ENCODE results near the gene WIPF1.

Gene WIPF1

DNA sequence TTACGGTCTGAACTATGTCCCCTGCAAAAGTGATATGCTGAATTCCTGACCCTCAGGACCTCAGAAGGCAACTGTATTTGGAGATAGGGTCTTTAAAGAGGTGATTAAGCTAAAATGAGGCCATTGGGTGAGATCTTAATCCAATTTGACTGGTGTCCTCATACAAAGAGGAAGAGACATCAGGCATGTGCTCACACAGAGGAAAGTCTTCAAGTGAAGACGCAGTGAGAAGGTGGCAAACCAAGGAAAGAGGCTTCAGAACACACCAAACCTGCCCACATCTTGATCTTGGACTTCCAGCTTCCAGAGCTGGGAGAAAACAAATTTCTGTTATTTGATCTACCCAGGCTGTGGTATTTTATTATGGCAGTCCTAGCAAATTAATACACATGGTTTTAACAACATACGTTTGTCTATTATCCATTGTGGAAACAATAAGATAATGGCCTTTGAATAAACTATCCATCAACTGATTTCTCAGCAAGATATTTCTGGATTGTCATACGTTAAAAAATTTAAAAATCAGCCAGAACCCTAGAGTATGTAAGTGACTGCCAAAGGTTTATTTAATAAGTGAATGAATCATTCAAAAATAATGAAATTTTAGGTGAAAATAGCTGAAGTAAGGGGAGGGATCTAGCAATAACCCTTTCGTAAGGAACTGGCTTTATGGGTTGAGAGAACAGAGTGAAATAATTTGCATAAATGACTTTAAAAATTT is 6.5 kb downstream of the WIPF1 start:
- peak; percentile 22 for DNase-seq (ENCODE audit: low read depth)
- TF ChIP-seq, protein P1, sequence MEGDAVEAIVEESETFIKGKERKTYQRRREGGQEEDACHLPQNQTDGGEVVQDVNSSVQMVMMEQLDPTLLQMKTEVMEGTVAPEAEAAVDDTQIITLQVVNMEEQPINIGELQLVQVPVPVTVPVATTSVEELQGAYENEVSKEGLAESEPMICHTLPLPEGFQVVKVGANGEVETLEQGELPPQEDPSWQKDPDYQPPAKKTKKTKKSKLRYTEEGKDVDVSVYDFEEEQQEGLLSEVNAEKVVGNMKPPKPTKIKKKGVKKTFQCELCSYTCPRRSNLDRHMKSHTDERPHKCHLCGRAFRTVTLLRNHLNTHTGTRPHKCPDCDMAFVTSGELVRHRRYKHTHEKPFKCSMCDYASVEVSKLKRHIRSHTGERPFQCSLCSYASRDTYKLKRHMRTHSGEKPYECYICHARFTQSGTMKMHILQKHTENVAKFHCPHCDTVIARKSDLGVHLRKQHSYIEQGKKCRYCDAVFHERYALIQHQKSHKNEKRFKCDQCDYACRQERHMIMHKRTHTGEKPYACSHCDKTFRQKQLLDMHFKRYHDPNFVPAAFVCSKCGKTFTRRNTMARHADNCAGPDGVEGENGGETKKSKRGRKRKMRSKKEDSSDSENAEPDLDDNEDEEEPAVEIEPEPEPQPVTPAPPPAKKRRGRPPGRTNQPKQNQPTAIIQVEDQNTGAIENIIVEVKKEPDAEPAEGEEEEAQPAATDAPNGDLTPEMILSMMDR (conservative IDR thresholded peaks at IDR 0.05; ENCODE audit: low read depth, low read length): no peak
- H3K4me3 ChIP-seq (ENCODE audit: low read depth, low read length): no peak overlapping the region

DNA sequence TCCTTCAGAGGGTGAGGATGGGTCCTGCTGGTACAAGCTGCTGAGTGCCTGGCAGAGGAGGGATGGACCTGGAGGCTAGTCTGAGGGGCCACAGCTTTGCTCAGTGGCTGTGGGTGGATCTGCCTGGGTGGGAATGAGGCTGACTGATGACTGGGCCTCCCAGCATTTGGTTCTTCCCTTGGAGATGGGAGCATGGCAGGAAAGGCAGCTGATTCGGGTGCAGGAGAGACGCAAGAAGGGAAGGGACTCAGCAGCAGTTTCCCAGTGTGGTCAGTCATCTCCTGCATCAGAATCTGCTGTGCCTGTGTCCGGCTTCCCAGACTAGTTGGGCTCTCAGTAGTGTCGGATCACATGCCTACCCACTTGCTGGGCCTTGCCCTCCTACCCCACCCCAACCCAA is 7.3 kb downstream of the WIPF1 start:
- TF ChIP-seq, protein P1 (conservative IDR thresholded peaks at IDR 0.05; ENCODE audit: low read depth, low read length): no peak
- DNase-seq (ENCODE audit: low read depth): no peak
- no peak overlapping the region for H3K4me3 ChIP-seq (ENCODE audit: low read depth, low read length)

DNA sequence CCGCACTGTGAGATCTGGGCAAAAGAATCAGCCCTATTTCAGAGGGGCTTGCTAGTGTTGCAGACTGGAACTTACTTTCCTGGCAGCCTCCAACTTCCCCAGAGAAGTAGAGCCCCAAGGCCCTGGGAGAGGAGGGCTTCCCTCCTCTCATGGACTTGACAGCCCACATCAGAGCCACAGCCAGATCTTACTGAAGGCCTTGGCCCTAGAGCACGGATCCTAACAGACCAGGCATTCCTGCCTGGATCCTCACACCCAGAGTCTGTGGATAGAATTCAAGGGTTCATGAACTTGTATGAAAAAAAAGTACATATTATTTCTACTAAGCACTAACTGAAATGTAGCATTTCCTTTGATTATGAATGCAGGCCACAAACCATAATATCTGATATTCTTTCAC is 8.3 kb downstream of the WIPF1 start:
- DNase-seq (ENCODE audit: low read depth): no peak
- no peak overlapping the region for H3K4me3 ChIP-seq (ENCODE audit: low read depth, low read length)
- TF ChIP-seq, protein P1 (conservative IDR thresholded peaks at IDR 0.05; ENCODE audit: low read depth, low read length): no peak

DNA sequence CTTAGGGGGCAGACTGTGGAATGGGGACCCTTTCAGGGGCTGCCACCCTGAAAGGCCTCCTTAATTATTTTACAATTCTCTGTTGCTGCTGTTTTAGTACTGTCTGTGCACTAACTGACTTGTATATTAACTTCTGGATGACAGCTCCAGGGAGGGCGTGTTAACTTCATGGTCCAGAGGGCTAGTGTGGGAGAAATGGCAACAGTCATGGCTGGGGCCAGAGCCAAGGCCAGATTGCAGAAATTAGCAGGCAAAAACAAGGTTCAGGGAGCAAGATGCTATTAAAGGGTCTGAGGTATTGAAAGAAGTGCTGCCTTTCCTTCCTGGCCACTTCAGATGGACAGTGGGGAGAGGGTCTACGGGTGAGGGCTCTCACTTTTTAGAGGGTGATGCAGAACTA is 9.1 kb downstream of the WIPF1 start:
- no peak for DNase-seq (ENCODE audit: low read depth)
- TF ChIP-seq, protein P1 (conservative IDR thresholded peaks at IDR 0.05; ENCODE audit: low read depth, low read length): no peak
- no peak overlapping the region for H3K4me3 ChIP-seq (ENCODE audit: low read depth, low read length)

DNA sequence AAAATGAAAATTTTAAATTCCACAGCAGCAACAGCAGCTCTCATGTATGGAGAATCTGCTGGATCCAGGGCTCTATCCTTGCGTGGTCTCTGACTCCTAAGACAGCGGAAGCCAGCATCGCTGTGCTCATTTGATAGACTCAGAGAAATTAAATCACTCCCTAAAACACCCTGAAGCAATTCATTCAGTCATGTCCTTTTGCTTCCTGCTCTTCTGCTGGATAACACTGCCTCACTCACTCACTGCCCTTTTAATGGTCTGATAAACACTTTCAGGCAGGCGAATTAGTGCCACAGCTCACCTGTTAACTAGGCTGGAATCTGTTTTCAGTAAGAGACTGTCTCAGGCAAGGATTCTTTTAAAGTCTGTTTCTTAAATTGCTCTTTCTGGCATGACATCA is 10.0 kb downstream of the WIPF1 start:
- DNase-seq (ENCODE audit: low read depth): no peak
- TF ChIP-seq, protein P1 (conservative IDR thresholded peaks at IDR 0.05; ENCODE audit: low read depth, low read length): no peak

DNA sequence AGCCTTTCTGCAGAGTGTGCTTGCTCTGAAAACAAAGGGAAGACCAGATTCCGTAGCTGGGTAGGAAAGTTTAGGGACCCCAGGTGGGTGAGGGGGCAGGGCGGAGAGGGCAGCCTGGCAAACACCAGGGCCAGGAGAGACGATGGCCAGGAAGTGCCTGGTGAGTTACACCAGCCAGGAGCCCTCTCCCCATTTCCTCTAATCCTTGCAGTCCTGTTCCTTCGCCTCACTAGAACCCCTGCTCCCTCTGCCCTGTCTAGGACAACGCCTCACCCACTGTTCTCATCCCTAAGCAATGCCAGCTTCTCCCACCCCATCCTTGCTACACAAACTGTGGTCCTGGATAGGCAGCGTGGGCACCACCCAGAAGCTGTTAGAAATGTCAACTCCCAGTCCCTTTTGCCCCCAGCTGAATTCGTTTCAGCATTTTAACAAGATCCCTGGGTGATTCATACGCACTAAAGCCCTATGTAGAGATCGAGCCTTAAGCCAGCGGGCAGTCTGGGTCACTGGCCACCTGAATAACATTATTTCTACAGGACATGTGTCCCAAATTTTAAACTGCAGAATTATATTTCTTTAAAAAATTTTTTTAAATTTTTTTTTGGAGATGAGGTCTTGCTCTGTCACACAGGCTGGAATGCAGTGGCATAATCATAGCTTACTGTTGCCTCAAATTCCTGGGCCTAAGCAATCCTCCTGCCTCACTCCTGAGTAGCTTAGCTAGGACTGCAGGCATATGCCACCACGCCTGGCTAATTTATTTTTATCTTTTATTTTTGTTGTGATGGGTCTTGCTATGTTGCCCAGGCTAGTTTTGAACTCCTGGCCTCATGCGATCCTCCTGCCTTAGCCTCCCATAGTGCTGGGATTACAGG is 10.9 kb downstream of the WIPF1 start:
- DNase-seq (ENCODE audit: low read depth): no peak
- TF ChIP-seq, protein P1 (conservative IDR thresholded peaks at IDR 0.05; ENCODE audit: low read depth, low read length): no peak
- no peak overlapping the region for H3K4me3 ChIP-seq (ENCODE audit: low read depth, low read length)

More for the DNA sequence above, 10.0 kb downstream of the WIPF1 start:
- no peak overlapping the region for H3K4me3 ChIP-seq (ENCODE audit: low read depth, low read length)

Measured in choroid plexus epithelial cell (primary cell).